NB4 (cell line): ENCODE results near the gene STIM2.

Experiments
- MAX ChIP-seq: IDR thresholded peaks from 2 replicates; pipeline ENCODE4 v1.6.1; 2011; ENCODE audit warnings: low read depth, low read length
- TF ChIP-seq, protein P1 (sequence below): IDR thresholded peaks from one replicate; pipeline ENCODE4 v1.5.1; 2012; ENCODE audit warnings: low read depth, low read length

DNA sequence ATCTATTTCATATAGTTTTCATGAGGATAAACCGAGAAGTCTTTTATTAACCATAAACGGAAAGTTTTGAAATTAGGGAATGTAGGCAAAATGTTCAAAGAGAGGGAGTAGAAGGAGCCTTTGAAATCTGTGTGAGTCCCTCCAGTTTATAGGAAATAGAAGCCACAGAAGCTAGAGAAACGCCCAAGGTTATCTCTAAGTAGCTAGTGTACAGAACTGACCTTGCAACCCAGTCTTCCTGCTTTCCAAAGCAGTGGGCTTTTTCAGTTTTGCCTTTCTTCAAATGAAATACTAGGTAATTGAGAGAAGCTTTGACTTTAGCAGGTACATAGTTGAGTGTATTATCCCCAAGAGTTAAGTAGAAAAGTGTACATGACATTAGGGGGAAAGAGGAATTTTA, 39.4 kb downstream of the STIM2 start:
- TF ChIP-seq, protein P1, sequence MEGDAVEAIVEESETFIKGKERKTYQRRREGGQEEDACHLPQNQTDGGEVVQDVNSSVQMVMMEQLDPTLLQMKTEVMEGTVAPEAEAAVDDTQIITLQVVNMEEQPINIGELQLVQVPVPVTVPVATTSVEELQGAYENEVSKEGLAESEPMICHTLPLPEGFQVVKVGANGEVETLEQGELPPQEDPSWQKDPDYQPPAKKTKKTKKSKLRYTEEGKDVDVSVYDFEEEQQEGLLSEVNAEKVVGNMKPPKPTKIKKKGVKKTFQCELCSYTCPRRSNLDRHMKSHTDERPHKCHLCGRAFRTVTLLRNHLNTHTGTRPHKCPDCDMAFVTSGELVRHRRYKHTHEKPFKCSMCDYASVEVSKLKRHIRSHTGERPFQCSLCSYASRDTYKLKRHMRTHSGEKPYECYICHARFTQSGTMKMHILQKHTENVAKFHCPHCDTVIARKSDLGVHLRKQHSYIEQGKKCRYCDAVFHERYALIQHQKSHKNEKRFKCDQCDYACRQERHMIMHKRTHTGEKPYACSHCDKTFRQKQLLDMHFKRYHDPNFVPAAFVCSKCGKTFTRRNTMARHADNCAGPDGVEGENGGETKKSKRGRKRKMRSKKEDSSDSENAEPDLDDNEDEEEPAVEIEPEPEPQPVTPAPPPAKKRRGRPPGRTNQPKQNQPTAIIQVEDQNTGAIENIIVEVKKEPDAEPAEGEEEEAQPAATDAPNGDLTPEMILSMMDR = no peak
- no peak for TF ChIP-seq MAX
